Measurements from ENCODE around the gene NAV2.

Gene NAV2

GRCh38 chr11:19785265-19785664, 72.6 kb downstream of the NAV2 start:
- Histone ChIP-seq H3K27ac (ENCODE audit: low read depth, low read length) (no peak overlapping the region), H3K9me3 (ENCODE audit: control insufficient read depth, insufficient read depth, low read depth, low read length) (no peaks in the 10 kb centered on the region; the same call in 1 of the 2 replicates), H3K36me3 (ENCODE audit: control insufficient read depth, insufficient read depth, low read length) (no peaks in the 10 kb centered on the region), H3K4me3 (ENCODE audit: low read depth, low read length) (no peak overlapping the region), H3K9ac (ENCODE audit: low read length) (no peak overlapping the region), H3K27me3 (ENCODE audit: control insufficient read depth, insufficient read depth, low read length) (no peaks in the 10 kb centered on the region), H3K4me1 (ENCODE audit: control insufficient read depth, insufficient read depth, low read length) (peaks cover 6% of the 10 kb centered on the region)

DNA sequence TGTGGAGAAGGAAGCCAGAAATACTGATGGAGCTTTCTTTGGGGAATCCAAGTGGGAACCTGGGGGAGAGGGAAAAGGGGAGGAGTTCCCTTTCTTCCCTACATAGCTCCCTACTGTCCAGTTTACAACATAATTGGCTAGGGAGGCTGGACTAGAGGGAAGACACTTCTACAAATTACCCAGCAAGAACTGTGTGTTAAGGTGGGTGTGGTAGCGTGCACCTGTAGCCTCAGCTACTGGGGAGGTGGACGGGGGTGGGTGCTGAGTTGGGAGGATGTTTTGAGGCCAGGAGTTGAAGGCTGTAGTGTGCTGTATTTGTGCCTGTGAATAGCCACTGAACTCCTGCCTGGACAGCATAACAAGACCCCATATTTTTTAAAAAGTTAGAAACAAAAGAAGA, 74.0 kb downstream of the NAV2 start:
- Histone ChIP-seq H3K36me3 (ENCODE audit: control insufficient read depth, insufficient read depth, low read length) (no peaks in the 10 kb centered on the region), H3K4me3 (ENCODE audit: low read depth, low read length) (no peak overlapping the region), H3K9me3 (ENCODE audit: control insufficient read depth, insufficient read depth, low read depth, low read length) (no peaks in the 10 kb centered on the region; the same call in 1 of the 2 replicates), H3K27ac (ENCODE audit: low read depth, low read length) (no peak overlapping the region), H3K9ac (ENCODE audit: low read length) (no peak overlapping the region), H3K27me3 (ENCODE audit: control insufficient read depth, insufficient read depth, low read length) (no peaks in the 10 kb centered on the region), H3K4me1 (ENCODE audit: control insufficient read depth, insufficient read depth, low read length) (peaks cover 9% of the 10 kb centered on the region)

GRCh38 chr11:19788435-19788834, 75.8 kb downstream of the NAV2 start:
- Histone ChIP-seq H3K27ac (ENCODE audit: low read depth, low read length) (no peak overlapping the region), H3K9me3 (ENCODE audit: control insufficient read depth, insufficient read depth, low read depth, low read length) (no peaks in the 10 kb centered on the region), H3K4me3 (ENCODE audit: low read depth, low read length) (no peak overlapping the region), H3K4me1 (ENCODE audit: control insufficient read depth, insufficient read depth, low read length) (peaks cover 19% of the 10 kb centered on the region), H3K36me3 (ENCODE audit: control insufficient read depth, insufficient read depth, low read length) (no peaks in the 10 kb centered on the region), H3K9ac (ENCODE audit: low read length) (no peak overlapping the region), H3K27me3 (ENCODE audit: control insufficient read depth, insufficient read depth, low read length) (no peaks in the 10 kb centered on the region)

GRCh38 chr11:19789245-19789644, 76.6 kb downstream of the NAV2 start:
- H3K27me3 ChIP-seq (ENCODE audit: control insufficient read depth, insufficient read depth, low read length) = no peaks in the 10 kb centered on the region
- peaks cover 22% of the 10 kb centered on the region for H3K4me1 ChIP-seq (ENCODE audit: control insufficient read depth, insufficient read depth, low read length)
- no peak overlapping the region for H3K4me3 ChIP-seq (ENCODE audit: low read depth, low read length)
- H3K9me3 ChIP-seq (ENCODE audit: control insufficient read depth, insufficient read depth, low read depth, low read length) = no peaks in the 10 kb centered on the region
- H3K9ac ChIP-seq (ENCODE audit: low read length) = no peak overlapping the region
- H3K36me3 ChIP-seq (ENCODE audit: control insufficient read depth, insufficient read depth, low read length) = no peaks in the 10 kb centered on the region
- no peak overlapping the region for H3K27ac ChIP-seq (ENCODE audit: low read depth, low read length)

DNA sequence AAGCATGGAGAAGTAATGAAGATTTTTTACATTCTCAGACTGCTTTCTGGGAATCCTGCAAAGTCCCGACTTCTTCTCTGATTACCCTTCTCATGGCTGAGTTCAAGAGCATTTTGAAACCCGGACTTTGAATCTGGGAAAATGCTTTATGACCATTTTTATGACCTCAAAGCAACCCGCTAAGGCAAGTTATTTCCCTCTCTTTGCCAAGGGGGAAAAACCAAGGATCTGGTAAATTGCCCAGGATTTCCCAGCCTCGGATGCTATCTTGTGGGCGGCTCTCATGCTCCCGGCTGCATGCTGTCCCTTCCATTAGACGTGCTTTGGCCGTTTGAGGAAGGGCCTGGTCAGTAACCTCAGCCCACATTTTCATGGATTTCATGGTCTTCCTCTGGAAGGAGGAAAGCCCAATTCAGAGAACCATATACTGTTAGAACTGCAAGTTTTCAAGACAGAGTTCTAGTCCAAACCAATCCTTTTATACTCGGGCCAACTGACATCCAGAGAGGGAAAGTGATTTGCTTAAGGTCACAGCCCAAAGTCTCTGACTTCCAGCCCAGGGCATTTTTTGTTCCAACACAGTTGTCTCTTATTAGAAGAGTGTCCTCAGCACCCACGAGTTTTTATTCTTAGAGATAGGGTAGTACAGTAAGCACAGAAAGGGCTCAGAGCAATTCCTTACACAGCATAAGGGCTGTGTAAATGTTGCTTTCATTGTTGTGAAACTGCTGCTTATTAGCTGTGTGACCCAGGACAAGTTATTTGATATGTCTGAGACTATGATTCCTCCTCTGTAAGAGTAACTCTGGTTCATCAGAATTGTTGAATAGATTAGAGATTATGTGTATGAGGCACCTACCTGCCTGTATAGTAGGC, 77.4 kb downstream of the NAV2 start:
- no peak overlapping the region for H3K4me3 ChIP-seq (ENCODE audit: low read depth, low read length)
- H3K9me3 ChIP-seq (ENCODE audit: control insufficient read depth, insufficient read depth, low read depth, low read length) = no peaks in the 10 kb centered on the region
- peaks cover 26% of the 10 kb centered on the region for H3K4me1 ChIP-seq (ENCODE audit: control insufficient read depth, insufficient read depth, low read length)
- no peak overlapping the region for H3K27ac ChIP-seq (ENCODE audit: low read depth, low read length)
- H3K36me3 ChIP-seq (ENCODE audit: control insufficient read depth, insufficient read depth, low read length) = no peaks in the 10 kb centered on the region
- H3K27me3 ChIP-seq (ENCODE audit: control insufficient read depth, insufficient read depth, low read length) = no peaks in the 10 kb centered on the region
- H3K9ac ChIP-seq (ENCODE audit: low read length) = no peak overlapping the region

- Histone ChIP-seq H3K9me3 (ENCODE audit: control insufficient read depth, insufficient read depth, low read depth, low read length) (no peaks in the 10 kb centered on the region), H3K9ac (ENCODE audit: low read length) (no peak overlapping the region), H3K27ac (ENCODE audit: low read depth, low read length) (no peak overlapping the region), H3K4me3 (ENCODE audit: low read depth, low read length) (no peak overlapping the region), H3K27me3 (ENCODE audit: control insufficient read depth, insufficient read depth, low read length) (no peaks in the 10 kb centered on the region), H3K4me1 (ENCODE audit: control insufficient read depth, insufficient read depth, low read length) (peaks cover 26% of the 10 kb centered on the region), H3K36me3 (ENCODE audit: control insufficient read depth, insufficient read depth, low read length) (no peaks in the 10 kb centered on the region)
Measured at GRCh38 chr11:19790831-19791552, 78.4 kb downstream of the NAV2 start.

DNA sequence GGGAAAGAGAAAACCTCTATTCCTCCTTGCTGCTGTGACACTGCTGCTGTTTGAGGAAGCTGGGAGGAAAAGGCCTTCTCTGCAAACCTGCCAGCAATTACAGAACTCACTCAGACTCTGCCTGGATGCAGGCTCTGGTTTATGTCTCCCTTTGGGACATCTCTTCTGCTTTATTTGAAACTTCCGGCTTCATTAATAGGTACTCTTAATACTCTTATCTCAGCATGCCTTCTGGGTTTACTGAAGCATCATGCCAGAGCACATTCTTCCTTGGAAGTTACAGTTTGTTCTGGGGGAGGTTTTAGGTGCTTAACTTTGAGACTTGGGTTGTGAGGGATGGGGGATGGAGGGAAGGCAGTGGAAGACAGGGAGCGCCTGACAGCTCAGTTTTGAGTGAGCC, 79.9 kb downstream of the NAV2 start:
- Histone ChIP-seq H3K4me1 (ENCODE audit: control insufficient read depth, insufficient read depth, low read length) (peaks cover 30% of the 10 kb centered on the region), H3K27me3 (ENCODE audit: control insufficient read depth, insufficient read depth, low read length) (no peaks in the 10 kb centered on the region), H3K9me3 (ENCODE audit: control insufficient read depth, insufficient read depth, low read depth, low read length) (no peaks in the 10 kb centered on the region), H3K9ac (ENCODE audit: low read length) (no peak overlapping the region), H3K27ac (ENCODE audit: low read depth, low read length) (no peak overlapping the region), H3K36me3 (ENCODE audit: control insufficient read depth, insufficient read depth, low read length) (no peaks in the 10 kb centered on the region), H3K4me3 (ENCODE audit: low read depth, low read length) (no peak overlapping the region)

GRCh38 chr11:19793326-19793725, 80.7 kb downstream of the NAV2 start:
- no peak overlapping the region for H3K9ac ChIP-seq (ENCODE audit: low read length)
- no peaks in the 10 kb centered on the region for H3K36me3 ChIP-seq (ENCODE audit: control insufficient read depth, insufficient read depth, low read length)
- H3K4me1 ChIP-seq (ENCODE audit: control insufficient read depth, insufficient read depth, low read length) = peaks cover 30% of the 10 kb centered on the region
- no peak overlapping the region for H3K27ac ChIP-seq (ENCODE audit: low read depth, low read length)
- no peaks in the 10 kb centered on the region for H3K9me3 ChIP-seq (ENCODE audit: control insufficient read depth, insufficient read depth, low read depth, low read length)
- H3K4me3 ChIP-seq (ENCODE audit: low read depth, low read length) = no peak overlapping the region
- no peaks in the 10 kb centered on the region for H3K27me3 ChIP-seq (ENCODE audit: control insufficient read depth, insufficient read depth, low read length)

DNA sequence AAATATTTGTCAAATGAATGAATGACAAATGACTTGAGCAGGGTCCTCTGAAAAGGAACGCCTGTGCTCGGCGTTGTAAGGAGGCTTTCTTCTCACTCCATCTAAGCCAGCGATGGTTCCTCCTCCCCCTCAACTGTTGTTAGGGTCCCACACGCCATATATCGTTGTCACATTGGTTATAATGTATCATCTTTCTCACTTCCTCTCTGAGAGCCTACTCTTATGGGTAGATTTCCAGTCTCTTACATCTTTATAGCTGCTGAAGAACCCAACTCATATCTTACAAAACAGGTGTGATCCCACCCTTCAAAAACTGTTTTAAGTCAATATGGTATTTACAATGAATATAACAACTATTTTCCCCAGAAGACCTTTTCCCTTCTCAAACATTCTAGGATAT, 81.5 kb downstream of the NAV2 start:
- Histone ChIP-seq H3K4me1 (ENCODE audit: control insufficient read depth, insufficient read depth, low read length) (peaks cover 30% of the 10 kb centered on the region), H3K27ac (ENCODE audit: low read depth, low read length) (no peak overlapping the region)

GRCh38 chr11:19795082-19795481, 82.4 kb downstream of the NAV2 start:
- Histone ChIP-seq H3K9ac (ENCODE audit: low read length) (no peak overlapping the region), H3K9me3 (ENCODE audit: control insufficient read depth, insufficient read depth, low read depth, low read length) (no peaks in the 10 kb centered on the region), H3K36me3 (ENCODE audit: control insufficient read depth, insufficient read depth, low read length) (no peaks in the 10 kb centered on the region), H3K27ac (ENCODE audit: low read depth, low read length) (no peak overlapping the region), H3K27me3 (ENCODE audit: control insufficient read depth, insufficient read depth, low read length) (no peaks in the 10 kb centered on the region), H3K4me3 (ENCODE audit: low read depth, low read length) (no peak overlapping the region), H3K4me1 (ENCODE audit: control insufficient read depth, insufficient read depth, low read length) (peaks cover 30% of the 10 kb centered on the region)

More for the DNA sequence above, 81.5 kb downstream of the NAV2 start:
- H3K27me3 ChIP-seq (ENCODE audit: control insufficient read depth, insufficient read depth, low read length) = no peaks in the 10 kb centered on the region
- H3K36me3 ChIP-seq (ENCODE audit: control insufficient read depth, insufficient read depth, low read length) = no peaks in the 10 kb centered on the region
- H3K4me3 ChIP-seq (ENCODE audit: low read depth, low read length) = no peak overlapping the region
- no peaks in the 10 kb centered on the region for H3K9me3 ChIP-seq (ENCODE audit: control insufficient read depth, insufficient read depth, low read depth, low read length)
- no peak overlapping the region for H3K9ac ChIP-seq (ENCODE audit: low read length)

DNA sequence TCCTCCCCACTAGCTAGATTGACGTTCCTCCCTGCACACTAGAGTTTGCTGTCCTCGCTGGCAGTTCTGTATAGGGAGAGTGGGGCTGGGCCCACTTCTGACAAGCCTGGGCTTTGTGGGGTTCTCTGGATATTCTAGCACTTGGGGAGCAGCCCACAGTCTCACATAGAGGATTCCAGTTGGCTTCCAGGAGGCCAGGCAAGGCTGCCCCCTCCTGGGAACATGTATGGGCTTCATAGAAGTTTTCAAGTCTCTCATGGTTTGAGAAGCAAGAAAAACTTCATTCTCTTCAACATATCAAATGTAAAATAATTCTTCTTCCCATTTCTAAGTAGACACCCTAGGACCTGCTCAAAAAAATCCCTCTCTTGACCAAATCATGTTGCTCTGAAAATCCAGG, 87.5 kb downstream of the NAV2 start:
- Histone ChIP-seq H3K36me3 (ENCODE audit: control insufficient read depth, insufficient read depth, low read length) (no peaks in the 10 kb centered on the region), H3K27me3 (ENCODE audit: control insufficient read depth, insufficient read depth, low read length) (no peaks in the 10 kb centered on the region), H3K9ac (ENCODE audit: low read length) (no peak overlapping the region), H3K4me3 (ENCODE audit: low read depth, low read length) (no peak overlapping the region), H3K4me1 (ENCODE audit: control insufficient read depth, insufficient read depth, low read length) (peaks cover 37% of the 10 kb centered on the region), H3K9me3 (ENCODE audit: control insufficient read depth, insufficient read depth, low read depth, low read length) (no peaks in the 10 kb centered on the region), H3K27ac (ENCODE audit: low read depth, low read length) (no peak overlapping the region)

All from HUES6 (cell line).